B cell (primary cell): ENCODE data around the gene PDS5A. TPM values are rescaled to one million over a fixed set of nuclear protein-coding genes. Genes with fewer than 3 reads are reported as not detected.

Source experiments
- ATAC-seq: fragments of 200-7000 bp; cut with Tn5 transposase; one replicate; pipeline ENCODE4 v1.10.0; 2021; ENCODE audit warnings: low read depth, mild to moderate bottlenecking, moderate number of reproducible peaks, moderate library complexity
- CTCF ChIA-PET: fragments of 350-600 bp; sonication (Branson Sonifier 250); formaldehyde crosslinking; loops from one replicate; lab custom pipeline; 2021; ENCODE audit warnings: antibody characterized with exemption, inconsistent platforms; lab: Charles Lee
- POLR2A ChIA-PET: fragments of 350-600 bp; sonication (Branson Sonifier 250); formaldehyde crosslinking; loops from one replicate; lab custom pipeline; 2021; ENCODE audit warnings: antibody characterized with exemption; lab: Charles Lee
- DNase-seq: peaks from one replicate; pipeline ENCODE4 v3.0.0; 2013
- H2AFZ ChIP-seq: 2 replicates; pipeline ENCODE4 v1.6.1; 2012; ENCODE audit warnings: mild to moderate bottlenecking, low read depth, low read length; ENCODE audit not compliant: insufficient read depth, poor library complexity, severe bottlenecking
- H3K27ac ChIP-seq, 2 donors: 1 replicate in 1 of 2; 2 replicates in 1 of 2; pipeline ENCODE4 v1.5.1; 2012 to 2013; ENCODE audit warnings: low read length in 2 of 2, mild to moderate bottlenecking in 2 of 2, moderate library complexity in 1 of 2
- H3K27me3 ChIP-seq, 4 experiments: fragments of 200-600 bp in 1 of 4; sonication (generic) in 1 of 4; replicated peaks in 1 of 4; 1 replicate in 2 of 4; 2 replicates in 2 of 4; pipeline versions ENCODE4 v1.6.1 to v1.7.0; 2013 to 2016; ENCODE audit warnings: low read length in 3 of 4, mild to moderate bottlenecking in 2 of 4, mixed read lengths in 1 of 4, moderate library complexity in 1 of 4; ENCODE audit not compliant: insufficient read depth in 4 of 4, control insufficient read depth in 3 of 4; ENCODE audit errors: control extremely low read depth in 1 of 4
- H3K36me3 ChIP-seq, 2 experiments: replicated peaks in 1 of 2; 1 replicate in 1 of 2; 2 replicates in 1 of 2; pipeline versions ENCODE4 v1.6.1 to v1.7.1; 2013; ENCODE audit warnings: low read length in 1 of 2; ENCODE audit not compliant: insufficient read depth in 2 of 2, control insufficient read depth in 1 of 2; ENCODE audit errors: control extremely low read depth in 1 of 2, extremely low read depth in 1 of 2
- H3K4me1 ChIP-seq, 2 donors: fragments of 200-600 bp in 1 of 2; sonication (generic) in 1 of 2; 1 replicate in 1 of 2; 2 replicates in 1 of 2; pipeline versions ENCODE4 v1.5.1 to v1.6.1; 2013 to 2017; ENCODE audit warnings: low read length in 2 of 2; ENCODE audit not compliant: control insufficient read depth in 2 of 2, insufficient read depth in 2 of 2
- H3K4me2 ChIP-seq: replicated peaks from 2 replicates; pipeline ENCODE3; 2012; ENCODE audit warnings: mild to moderate bottlenecking, low read depth, low read length; ENCODE audit not compliant: poor library complexity, severe bottlenecking
- H3K4me3 ChIP-seq, 5 experiments: fragments of 200-600 bp in 1 of 5; sonication (generic) in 1 of 5; 1 replicate in 3 of 5; 2 replicates in 2 of 5; pipeline versions ENCODE4 v1.5.1 to v1.7.0; 2011 to 2016; ENCODE audit warnings: low read length in 4 of 5, mild to moderate bottlenecking in 4 of 5, low read depth in 2 of 5, control low read depth in 1 of 5, moderate library complexity in 1 of 5; ENCODE audit not compliant: insufficient read depth in 1 of 5; ENCODE audit errors: control extremely low read depth in 1 of 5, extremely low read depth in 1 of 5
- H3K79me2 ChIP-seq: fragments of 200-600 bp; sonication (generic); one replicate; pipeline ENCODE4 v1.6.0; 2016; ENCODE audit warnings: low read length; ENCODE audit not compliant: control insufficient read depth, insufficient read depth
- H3K9ac ChIP-seq: fragments of 200-600 bp; sonication (generic); 2 replicates; pipeline ENCODE4 v1.6.1; 2017; ENCODE audit warnings: mild to moderate bottlenecking, low read length, moderate library complexity
- H3K9me3 ChIP-seq, 3 donors: one replicate each; pipeline versions ENCODE4 v1.6.1 to v1.7.1; 2013; ENCODE audit warnings: low read length in 2 of 3; ENCODE audit not compliant: control insufficient read depth in 2 of 3, insufficient read depth in 1 of 3; ENCODE audit errors: control extremely low read depth in 1 of 3
- H4K20me1 ChIP-seq: 2 replicates; pipeline ENCODE4 v1.6.0; 2012; ENCODE audit warnings: mild to moderate bottlenecking, low read length; ENCODE audit not compliant: insufficient read depth, control insufficient read depth, poor library complexity, severe bottlenecking
- H3K27ac Mint-ChIP-seq: one replicate; pipeline ENCODE4 v1.8.0; 2021; ENCODE audit warnings: mixed read lengths
- H3K27me3 Mint-ChIP-seq: one replicate; pipeline ENCODE4 v1.8.0; 2021; ENCODE audit warnings: mixed read lengths
- H3K4me1 Mint-ChIP-seq: one replicate; pipeline ENCODE4 v1.8.0; 2021; ENCODE audit warnings: mixed read lengths
- H3K4me3 Mint-ChIP-seq: one replicate; pipeline ENCODE4 v1.8.0; 2021; ENCODE audit warnings: mixed read lengths
- H3K9me3 Mint-ChIP-seq: one replicate; pipeline ENCODE4 v1.8.0; 2022; ENCODE audit warnings: mixed read lengths; ENCODE audit not compliant: insufficient read depth
- CTCF ChIP-seq: fragments of 200-600 bp; IDR thresholded peaks from one replicate; pipeline ENCODE4 v1.8.0; 2022; ENCODE audit warnings: antibody characterized with exemption, mild to moderate bottlenecking
- EZH2 ChIP-seq: IDR thresholded peaks from 2 replicates; pipeline ENCODE4 v1.6.1; 2012; ENCODE audit warnings: borderline replicate concordance, low read depth, mild to moderate bottlenecking, moderate library complexity, low read length; ENCODE audit not compliant: insufficient read depth, poor library complexity, severe bottlenecking
- WGBS: methylation state at CpG from one replicate; pipeline ENCODE4 v1.1.5; 2013; ENCODE audit warnings: missing lambda C conversion rate; ENCODE audit not compliant: insufficient coverage; 5-methylcytosine and 5-hydroxymethylcytosine counted together
- intact Hi-C: fragments of 100-400 bp; cut with micrococcal nuclease; formaldehyde crosslinking; loops from one replicate; pipeline ENCODE4 v1.10.0; 2022
- polyA plus RNA-seq: library from polyadenylated mRNA; depleted of rRNA; stranded (reverse); fragments of >200 nt; gene quantifications from 2 replicates; pipeline ENCODE4 v1.2.3, GENCODE V29; 2012
- total RNA-seq, 2 donors: library from RNA; stranded (reverse); fragments of 120-200 nt in 1 of 2; gene quantifications; 1 replicate in 1 of 2; 2 replicates in 1 of 2; pipeline versions ENCODE4 v1.2.3 to v1.2.4, GENCODE V29; 2013 to 2022

Gene PDS5A
- total and polyA plus RNA-seq, 2 donors (not counting 1 experiment from before 2014, with no cell fraction given) = 19.4 to 111 TPM

- intact Hi-C loops = no loop called here
- Mint-ChIP-seq H3K27me3 (no peaks in the 10 kb centered on the region), H3K4me1 (no peaks in the 10 kb centered on the region), H3K9me3 (no peaks in the 10 kb centered on the region), H3K4me3 (no peak overlapping the region), H3K27ac (no peak overlapping the region)
- no peak for TF ChIP-seq CTCF
- no peak for TF ChIP-seq EZH2
- no peak overlapping the region for H3K9ac ChIP-seq
- H4K20me1 ChIP-seq = no peaks in the 10 kb centered on the region
- peaks cover 8 to 50% of the 10 kb centered on the region in 2 experiments for H3K36me3 ChIP-seq
- H3K27ac ChIP-seq = no peak overlapping the region
- no peaks in the 10 kb centered on the region for H3K79me2 ChIP-seq
- DNase-seq (no peak), ATAC-seq (no peak)
- H3K4me1 ChIP-seq = no peaks in the 10 kb centered on the region
- H2AFZ ChIP-seq = no peak overlapping the region
- CTCF ChIA-PET = interaction anchor here (0.7 to 1.1 kb wide), 2 partner anchors 86 to 365 kb away, joined by 4 read pairs; no protein-coding TSS in a partner anchor
- H3K4me2 ChIP-seq = no peak overlapping the region
- no peaks in the 10 kb centered on the region for H3K9me3 ChIP-seq
- POLR2A ChIA-PET = no interaction called here
- H3K27me3 ChIP-seq = no peaks in the 10 kb centered on the region
- 100% methylated on average over 1 of the region's 1 CpG for WGBS
- no peak overlapping the region for H3K4me3 ChIP-seq
These were observed 143.4 kb downstream of the PDS5A start for GRCh38 chr4:39834269-39834668.

- H3K9me3 Mint-ChIP-seq = no peaks in the 10 kb centered on the region
- ATAC-seq = no peak
- DNase-seq = no peak
- Histone ChIP-seq H3K27me3 (no peaks in the 10 kb centered on the region), H4K20me1 (no peaks in the 10 kb centered on the region), H3K9ac (no peak overlapping the region), H3K36me3 (peaks cover 19 to 35% of the 10 kb centered on the region in 2 experiments), H3K4me3 (no peak overlapping the region), H3K9me3 (no peaks in the 10 kb centered on the region), H3K4me1 (no peaks in the 10 kb centered on the region), H3K79me2 (no peaks in the 10 kb centered on the region), H3K4me2 (no peak overlapping the region), H3K27ac (no peak overlapping the region), H2AFZ (no peak overlapping the region)
- no peak overlapping the region for H3K27ac Mint-ChIP-seq
- TF ChIP-seq EZH2 = no peak
- TF ChIP-seq CTCF = no peak
- intact Hi-C loops = no loop called here
- WGBS = 100% methylated on average over 4 of the region's 7 CpGs
- CTCF ChIA-PET = no interaction called here
- POLR2A ChIA-PET = no interaction called here
- H3K4me3 Mint-ChIP-seq = no peak overlapping the region
- H3K4me1 Mint-ChIP-seq = no peaks in the 10 kb centered on the region
- no peaks in the 10 kb centered on the region for H3K27me3 Mint-ChIP-seq
These were observed 151.9 kb downstream of the PDS5A start for GRCh38 chr4:39825741-39826231.
